CD14-positive monocyte (primary cell): ENCODE data around the gene CALML3. TPM values are rescaled to one million over a fixed set of nuclear protein-coding genes. Genes with fewer than 3 reads are reported as not detected.

Experiments used
- DNase-seq, 3 donors: peaks; one replicate each; pipeline ENCODE4 v3.0.0-alpha.2; 2011 to 2022
- H2AFZ ChIP-seq: 2 replicates; pipeline ENCODE4 v1.6.0; 2012; ENCODE audit warnings: mild to moderate bottlenecking, low read depth, low read length, inconsistent platforms; ENCODE audit not compliant: insufficient read depth, poor library complexity, severe bottlenecking
- H3K27ac ChIP-seq, 2 donors: 1 replicate in 1 of 2; 2 replicates in 1 of 2; pipeline ENCODE4 v1.5.1; 2012 to 2013; ENCODE audit warnings: low read length in 2 of 2, control low read depth in 1 of 2, inconsistent platforms in 1 of 2, low read depth in 1 of 2, mild to moderate bottlenecking in 1 of 2
- H3K27me3 ChIP-seq, 2 donors: one replicate each; pipeline versions ENCODE4 v1.6.0 to v1.6.1; 2011 to 2013; ENCODE audit warnings: low read length in 2 of 2; ENCODE audit not compliant: control insufficient read depth in 2 of 2, insufficient read depth in 2 of 2
- H3K36me3 ChIP-seq, 2 donors: replicated peaks in 1 of 2; 1 replicate in 1 of 2; 2 replicates in 1 of 2; pipeline versions ENCODE4 v1.5.1 to v1.6.1; 2012 to 2013; ENCODE audit warnings: low read length in 2 of 2, control low read depth in 1 of 2, inconsistent platforms in 1 of 2, mild to moderate bottlenecking in 1 of 2; ENCODE audit not compliant: insufficient read depth in 2 of 2, control insufficient read depth in 1 of 2
- H3K4me1 ChIP-seq, 2 donors: 1 replicate in 1 of 2; 2 replicates in 1 of 2; pipeline versions ENCODE4 v1.5.1 to v1.6.1; 2012 to 2013; ENCODE audit warnings: low read length in 2 of 2, control low read depth in 1 of 2, inconsistent platforms in 1 of 2, mild to moderate bottlenecking in 1 of 2, moderate library complexity in 1 of 2; ENCODE audit not compliant: insufficient read depth in 2 of 2, control insufficient read depth in 1 of 2
- H3K4me2 ChIP-seq: replicated peaks from 2 replicates; pipeline ENCODE3; 2012; ENCODE audit warnings: low read length, moderate library complexity, mild to moderate bottlenecking; ENCODE audit not compliant: poor library complexity, severe bottlenecking; ENCODE audit errors: extremely low read depth
- H3K4me3 ChIP-seq, 3 experiments: fragments of 200-600 bp in 1 of 3; sonication (generic) in 1 of 3; replicated peaks in 1 of 3; 1 replicate in 2 of 3; 2 replicates in 1 of 3; pipeline ENCODE4 v1.5.1; 2011 to 2013; ENCODE audit warnings: low read length in 3 of 3, mild to moderate bottlenecking in 3 of 3, control low read depth in 2 of 3, low read depth in 2 of 3, inconsistent platforms in 1 of 3, moderate library complexity in 1 of 3
- H3K79me2 ChIP-seq: 2 replicates; pipeline ENCODE4 v1.6.0; 2012; ENCODE audit warnings: mild to moderate bottlenecking, control low read depth, inconsistent platforms, low read length, moderate library complexity; ENCODE audit not compliant: insufficient read depth
- H3K9ac ChIP-seq: 2 replicates; pipeline ENCODE4 v1.6.0; 2017; ENCODE audit warnings: low read length, mild to moderate bottlenecking; ENCODE audit not compliant: insufficient read depth, poor library complexity, severe bottlenecking
- H3K9me3 ChIP-seq, 2 donors: replicated peaks in 1 of 2; 1 replicate in 1 of 2; 2 replicates in 1 of 2; pipeline versions ENCODE4 v1.5.1 to v1.6.1; 2012 to 2013; ENCODE audit warnings: low read length in 2 of 2, control low read depth in 1 of 2; ENCODE audit not compliant: control insufficient read depth in 1 of 2, insufficient read depth in 1 of 2
- H4K20me1 ChIP-seq: 2 replicates; pipeline ENCODE4 v1.6.0; 2012; ENCODE audit warnings: mild to moderate bottlenecking, low read length, control low read depth, moderate library complexity; ENCODE audit not compliant: insufficient read depth
- H3K27ac Mint-ChIP-seq, 7 donors: one replicate each; pipeline ENCODE4 v1.8.0; 2020; ENCODE audit warnings: mild to moderate bottlenecking in 7 of 7, mixed read lengths in 7 of 7, moderate library complexity in 6 of 7, inconsistent platforms in 2 of 7
- H3K27me3 Mint-ChIP-seq, 3 donors: one replicate each; pipeline ENCODE4 v1.8.0; 2021 to 2022; ENCODE audit warnings: low read depth in 3 of 3, mild to moderate bottlenecking in 3 of 3, mixed read lengths in 3 of 3, moderate library complexity in 3 of 3, inconsistent platforms in 1 of 3
- H3K36me3 Mint-ChIP-seq, 2 donors: one replicate each; pipeline ENCODE4 v1.8.0; 2020; ENCODE audit warnings: mixed read lengths in 2 of 2, inconsistent platforms in 1 of 2, mild to moderate bottlenecking in 1 of 2
- H3K4me1 Mint-ChIP-seq: one replicate; pipeline ENCODE4 v1.8.0; 2020; ENCODE audit warnings: mild to moderate bottlenecking, mixed read lengths
- H3K4me3 Mint-ChIP-seq, 2 donors: one replicate each; pipeline ENCODE4 v1.8.0; 2020; ENCODE audit warnings: mild to moderate bottlenecking in 2 of 2, mixed read lengths in 2 of 2, moderate library complexity in 1 of 2
- H3K9me3 Mint-ChIP-seq, 7 donors: one replicate each; pipeline ENCODE4 v1.8.0; 2020 to 2022; ENCODE audit warnings: mixed read lengths in 7 of 7, mild to moderate bottlenecking in 6 of 7, moderate library complexity in 6 of 7, inconsistent platforms in 2 of 7
- CTCF ChIP-seq: fragments of 200-600 bp; IDR thresholded peaks from one replicate; pipeline ENCODE4 v1.8.0; 2022; ENCODE audit warnings: antibody characterized with exemption, mild to moderate bottlenecking
- WGBS: methylation state at CpG from one replicate; pipeline ENCODE4 v1.1.5; 2013; ENCODE audit warnings: missing lambda C conversion rate; ENCODE audit not compliant: insufficient coverage; 5-methylcytosine and 5-hydroxymethylcytosine counted together
- intact Hi-C, 2 donors: fragments of 100-400 bp; cut with micrococcal nuclease; formaldehyde crosslinking; loops; one replicate each; pipeline versions ENCODE4 v1.15.0 to v1.15.1; 2023
- polyA plus RNA-seq, 3 donors: library from polyadenylated mRNA; depleted of rRNA in 1 of 3; unstranded in 2 of 3; stranded (reverse) in 1 of 3; fragments of 300-500 nt in 2 of 3; fragments of >200 nt in 1 of 3; fragmentation: Illumina TruSeq in 2 of 3; gene quantifications; 1 replicate in 2 of 3; 2 replicates in 1 of 3; pipeline ENCODE4 v1.2.3, GENCODE V29; 2012 to 2021

Gene CALML3
- polyA plus RNA-seq, 3 donors: not detected

GRCh38 chr10:5537684-5538083 lies 12.9 kb downstream of the CALML3 start:
- no peak overlapping the region for H3K9ac ChIP-seq
- Mint-ChIP-seq H3K4me3 (no peak overlapping the region), H3K36me3 (no peaks in the 10 kb centered on the region), H3K4me1 (peaks cover 25% of the 10 kb centered on the region), H3K9me3 (peaks cover 2 to 12% (median 7%) of the 10 kb centered on the region in 7 donors), H3K27ac (no peak overlapping the region), H3K27me3 (peaks cover 0 to 3% (median 2%) of the 10 kb centered on the region in 3 donors)
- H3K9me3 ChIP-seq: peaks cover 3 to 11% of the 10 kb centered on the region in 2 donors
- no peak overlapping the region for H3K27ac ChIP-seq
- H3K4me3 ChIP-seq: no peak overlapping the region
- H3K79me2 ChIP-seq: no peaks in the 10 kb centered on the region
- 94% methylated on average over 6 of the region's 6 CpGs for WGBS
- H3K36me3 ChIP-seq: no peaks in the 10 kb centered on the region
- peaks cover 11 to 13% of the 10 kb centered on the region in 2 donors for H3K4me1 ChIP-seq
- H4K20me1 ChIP-seq: no peaks in the 10 kb centered on the region
- DNase-seq: no peak
- TF ChIP-seq CTCF: no peak
- H3K4me2 ChIP-seq: no peak overlapping the region
- intact Hi-C loops: no loop called here
- no peaks in the 10 kb centered on the region for H3K27me3 ChIP-seq
- no peak overlapping the region for H2AFZ ChIP-seq

GRCh38 chr10:5538446-5538845 lies 13.7 kb downstream of the CALML3 start:
- WGBS: 97% methylated on average over 7 of the region's 9 CpGs
- H3K27ac ChIP-seq: no peak overlapping the region

More at GRCh38 chr10:5538446-5538845, 13.7 kb downstream of the CALML3 start:
- no peak overlapping the region for H3K27ac Mint-ChIP-seq
- Histone ChIP-seq H3K9ac (no peak overlapping the region), H3K4me3 (no peak overlapping the region), H3K4me1 (peaks cover 11 to 13% of the 10 kb centered on the region in 2 donors), H3K9me3 (peaks cover 3 to 11% of the 10 kb centered on the region in 2 donors), H3K79me2 (no peaks in the 10 kb centered on the region), H2AFZ (peak overlapping the region; percentile 29), H3K36me3 (no peaks in the 10 kb centered on the region), H4K20me1 (no peaks in the 10 kb centered on the region), H3K27me3 (no peaks in the 10 kb centered on the region), H3K4me2 (no peak overlapping the region)
- peaks cover 0 to 3% (median 2%) of the 10 kb centered on the region in 3 donors for H3K27me3 Mint-ChIP-seq
- TF ChIP-seq CTCF: no peak
- no peaks in the 10 kb centered on the region for H3K36me3 Mint-ChIP-seq
- intact Hi-C loops: no loop called here
- peaks cover 2 to 12% (median 7%) of the 10 kb centered on the region in 7 donors for H3K9me3 Mint-ChIP-seq
- DNase-seq: no peak
- H3K4me3 Mint-ChIP-seq: no peak overlapping the region
- peaks cover 25% of the 10 kb centered on the region for H3K4me1 Mint-ChIP-seq
